IPS-NIHi7 (cell line): ENCODE results near the gene KCNMA1.

Experiments used
- DNase-seq: peaks from one replicate; pipeline ENCODE4 v3.0.0; 2012; ENCODE audit warnings: mixed read lengths; ENCODE audit errors: extremely low spot score

KCNMA1 gene

DNA sequence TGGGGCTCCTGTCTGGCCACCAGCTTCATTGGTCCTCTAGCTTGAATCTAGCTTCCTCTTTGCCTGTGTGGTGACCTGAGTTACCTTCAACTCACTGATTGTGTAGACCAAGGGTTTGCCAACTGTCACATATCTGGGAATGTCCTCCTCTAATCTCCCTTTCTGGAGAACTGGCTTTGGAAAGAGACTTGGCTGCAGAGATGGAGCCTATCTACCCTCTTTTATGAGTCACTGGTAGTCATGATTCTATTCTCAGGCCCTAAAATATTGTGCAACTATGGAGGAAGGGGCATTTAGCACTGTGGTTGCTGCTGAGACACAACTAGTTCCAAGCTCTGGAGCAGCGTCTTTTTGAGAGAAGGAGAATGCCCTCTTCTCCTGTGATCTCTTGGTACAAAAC, 691.3 kb downstream of the KCNMA1 start:
- no peak for DNase-seq

DNA sequence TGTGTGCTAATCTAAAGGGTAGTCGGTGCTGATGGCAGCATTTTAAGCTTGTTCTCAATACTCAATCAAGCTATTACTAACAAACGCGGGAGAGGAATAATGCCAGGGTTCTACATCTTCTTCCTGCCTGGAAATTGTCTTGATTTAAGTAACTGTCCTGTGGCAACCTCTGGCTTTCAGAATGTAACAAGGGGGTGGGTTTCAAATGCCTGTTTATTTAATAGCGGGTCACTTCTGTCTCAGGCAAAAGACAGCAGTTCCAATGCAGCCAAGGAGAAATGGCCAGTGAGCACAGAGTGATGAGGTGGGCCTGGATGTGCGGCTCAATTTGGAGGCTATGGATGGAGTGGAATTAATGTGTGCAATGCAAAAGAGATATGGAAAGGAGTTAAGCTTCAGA, 692.4 kb downstream of the KCNMA1 start:
- DNase-seq, result no peak

- no peak for DNase-seq
These were observed 693.0 kb downstream of the KCNMA1 start for GRCh38 chr10:76944640-76945039.

GRCh38 chr10:76942628-76943416, 694.8 kb downstream of the KCNMA1 start:
- DNase-seq, result no peak

GRCh38 chr10:76939933-76940468, 697.6 kb downstream of the KCNMA1 start:
- no peak for DNase-seq

DNA sequence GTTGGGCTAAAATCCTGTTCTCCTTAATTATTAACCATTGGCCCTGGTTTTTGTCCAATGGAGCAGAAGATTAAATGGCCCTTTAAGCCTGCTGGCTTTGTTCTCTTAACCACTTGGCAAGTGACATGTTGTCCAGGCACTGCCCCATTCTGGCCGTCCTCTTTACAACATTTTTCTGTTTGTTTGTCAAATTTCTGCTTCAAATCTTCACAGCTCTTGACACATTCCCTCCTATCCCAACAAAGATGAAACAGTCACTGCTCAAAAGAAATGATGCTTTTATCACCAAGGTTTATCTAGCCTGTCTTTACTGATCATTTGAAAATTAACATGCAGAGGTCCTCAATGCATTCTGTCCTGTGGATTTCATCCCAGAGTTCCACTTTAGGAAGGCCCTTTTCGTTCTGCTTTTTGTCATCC, 700.4 kb downstream of the KCNMA1 start:
- no peak for DNase-seq

GRCh38 chr10:76935941-76936613, 701.5 kb downstream of the KCNMA1 start:
- no peak for DNase-seq

GRCh38 chr10:76928565-76928964, 709.0 kb downstream of the KCNMA1 start:
- no peak for DNase-seq

GRCh38 chr10:76925636-76926405, 711.8 kb downstream of the KCNMA1 start:
- no peak for DNase-seq

DNA sequence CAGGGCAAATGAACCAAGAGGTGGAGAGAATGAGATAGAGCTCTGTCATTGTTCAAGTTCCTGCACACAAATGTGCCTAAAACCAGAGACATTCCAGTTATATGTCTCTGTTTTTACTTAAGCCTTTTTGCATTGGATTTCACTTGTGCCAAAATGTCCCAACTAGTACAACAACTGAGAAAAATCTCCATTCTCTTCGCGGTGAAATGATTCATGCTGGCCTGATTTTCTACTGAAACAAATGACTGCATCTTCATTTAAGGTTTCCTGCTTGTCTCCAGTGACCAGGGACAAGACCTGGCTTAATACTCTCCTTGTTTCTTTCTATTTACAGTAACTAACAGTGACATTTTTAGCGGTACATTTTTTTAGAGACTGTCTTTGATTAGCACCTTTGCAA, 714.9 kb downstream of the KCNMA1 start:
- DNase-seq, result no peak

- DNase-seq, result no peak
These were observed 716.1 kb downstream of the KCNMA1 start for GRCh38 chr10:76921383-76922010.

- no peak for DNase-seq
These were observed 717.0 kb downstream of the KCNMA1 start for GRCh38 chr10:76920581-76920980.

DNA sequence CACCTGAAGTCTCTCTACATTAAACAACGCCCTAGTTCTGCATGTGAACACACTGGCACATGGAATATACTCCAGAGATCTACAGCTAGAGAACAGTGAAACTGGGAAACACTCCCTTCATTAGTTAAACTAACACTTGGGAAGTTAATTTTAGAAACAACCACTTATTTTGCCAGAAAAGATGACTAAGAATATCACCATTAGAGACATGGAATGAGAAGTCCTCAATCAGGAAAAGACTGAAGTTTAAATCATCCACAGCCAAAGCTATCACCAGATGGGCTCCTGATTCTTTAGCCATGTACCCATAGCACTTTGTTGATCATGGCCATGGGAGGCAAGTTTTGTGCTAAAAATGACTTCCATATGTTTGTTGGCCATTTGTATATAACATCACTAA, 719.5 kb downstream of the KCNMA1 start:
- no peak for DNase-seq

GRCh38 chr10:76917071-76917470, 720.5 kb downstream of the KCNMA1 start:
- no peak for DNase-seq

DNA sequence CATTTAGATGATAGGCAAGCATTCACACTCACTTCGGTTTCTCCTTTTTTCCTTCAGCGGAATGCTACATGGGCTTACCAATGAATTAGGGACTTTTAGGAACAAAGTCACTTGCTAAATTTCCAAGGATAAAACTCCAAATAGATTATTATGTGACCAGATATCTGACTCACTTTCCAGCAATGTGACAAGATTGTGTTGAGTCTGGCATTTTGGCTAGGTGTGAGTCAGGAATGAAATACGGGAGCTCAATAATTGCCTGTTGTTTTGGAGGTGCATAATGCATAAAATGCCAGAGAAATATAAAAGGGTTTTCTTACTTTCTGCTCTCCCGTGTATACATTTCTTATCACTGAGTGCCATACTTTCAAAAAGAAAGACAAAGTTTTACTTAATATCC, 721.1 kb downstream of the KCNMA1 start:
- no peak for DNase-seq

- DNase-seq, result no peak
These were observed 722.3 kb downstream of the KCNMA1 start for GRCh38 chr10:76915316-76915715.

GRCh38 chr10:76911184-76911583, 726.4 kb downstream of the KCNMA1 start:
- no peak for DNase-seq

DNA sequence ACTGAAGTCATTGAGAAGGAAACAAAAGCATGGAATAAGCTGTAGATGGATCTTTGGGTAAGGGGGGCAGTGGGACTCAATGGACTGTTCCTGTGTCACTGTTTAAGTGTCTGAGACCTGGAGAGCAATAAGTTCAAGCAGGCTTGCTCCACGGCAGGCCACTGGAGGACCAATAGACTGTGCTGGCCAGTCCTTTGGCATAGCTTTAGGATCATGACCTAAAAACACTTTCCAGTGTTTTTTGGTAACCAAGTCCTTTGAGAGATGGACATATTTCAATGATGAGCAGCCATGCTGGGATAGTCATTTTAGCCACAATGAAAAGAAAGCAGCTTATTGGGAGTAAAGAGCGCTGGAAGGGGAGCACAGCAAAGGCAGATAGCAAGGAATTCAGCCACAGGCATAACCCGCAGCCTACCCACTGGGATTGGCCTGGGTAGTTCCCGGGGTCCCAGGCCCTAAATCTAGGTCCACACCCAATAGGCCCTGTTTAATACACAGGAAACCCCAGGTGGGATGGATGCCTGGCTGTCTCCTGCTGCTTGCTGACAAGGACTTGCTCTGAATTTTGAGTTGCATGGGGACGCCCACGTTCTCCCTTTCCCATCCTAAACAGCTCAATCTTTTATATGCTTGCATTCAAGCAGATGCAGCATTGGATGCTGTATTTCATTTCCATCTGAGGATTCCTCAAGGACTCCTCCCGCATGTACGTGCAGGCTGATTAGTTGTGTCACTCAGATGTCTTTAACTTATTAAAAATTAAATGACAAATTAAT, 727.2 kb downstream of the KCNMA1 start:
- DNase-seq, result no peak

DNA sequence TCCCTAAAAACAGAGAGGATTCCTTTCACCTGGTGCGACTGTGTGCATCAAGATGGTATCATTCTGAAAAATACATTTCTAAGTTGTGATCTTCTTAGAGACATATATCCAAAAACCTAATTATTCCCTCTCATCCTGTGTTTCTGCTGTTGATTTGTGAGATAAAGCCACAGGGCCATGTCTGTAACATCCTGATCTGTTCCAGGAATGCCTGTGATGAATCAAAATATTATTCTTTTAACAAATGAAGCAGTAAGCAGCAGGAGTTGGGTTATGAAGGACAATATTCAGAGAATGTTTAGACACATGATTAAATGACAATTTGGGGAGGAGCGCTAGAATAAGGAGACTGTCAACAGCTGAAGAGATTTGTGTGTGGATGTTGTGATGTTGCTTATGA, 731.4 kb downstream of the KCNMA1 start:
- no peak for DNase-seq

- no peak for DNase-seq
These were observed 732.4 kb downstream of the KCNMA1 start for GRCh38 chr10:76905251-76905650.

DNA sequence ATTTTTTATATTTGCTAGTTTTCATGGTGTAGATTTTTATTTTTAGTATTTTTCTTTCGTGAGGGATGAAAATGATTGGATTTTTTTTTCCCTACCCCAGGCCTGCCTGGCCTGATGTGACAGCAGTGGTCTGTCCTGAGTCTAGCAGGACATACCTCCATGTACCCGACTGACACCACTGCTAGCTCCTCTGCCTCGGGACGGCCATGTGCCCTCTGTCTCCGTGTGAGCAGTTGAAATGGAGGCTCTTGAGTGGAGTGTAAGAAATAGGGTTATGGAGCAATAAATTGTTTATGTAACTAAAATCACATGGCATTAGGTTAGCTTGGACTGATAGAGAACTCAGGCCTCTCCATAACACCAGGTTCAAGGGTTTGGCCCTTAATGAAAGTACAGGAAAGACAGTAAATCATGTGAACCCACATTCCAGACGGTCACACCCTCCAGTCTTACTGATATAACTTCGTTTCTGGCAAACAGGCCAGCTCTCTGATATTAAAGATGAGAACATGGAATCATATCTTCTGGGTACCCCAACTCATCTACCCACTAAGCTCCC, 734.1 kb downstream of the KCNMA1 start:
- DNase-seq, result no peak
